Vagina (tissue), 2 donors: ENCODE measurements around the gene KDM3B.

Source experiments
- CTCF ChIP-seq, 3 experiments: fragments of 450-650 bp in 2 of 3; fragments of 200-600 bp in 1 of 3; sonication (generic) in 1 of 3; IDR thresholded peaks; one replicate each; pipeline ENCODE4 v1.5.1; 2017 to 2019; ENCODE audit warnings: antibody characterized with exemption in 3 of 3, mild to moderate bottlenecking in 2 of 3, moderate library complexity in 2 of 3
- POLR2A ChIP-seq, 2 donors: fragments of 450-650 bp; IDR thresholded peaks; one replicate each; pipeline ENCODE4 v1.6.1; 2017; ENCODE audit warnings: antibody characterized with exemption in 2 of 2, mild to moderate bottlenecking in 2 of 2, moderate library complexity in 2 of 2

- TF ChIP-seq CTCF (IDR thresholded peaks at IDR 0.05) (no peak), POLR2A (IDR thresholded peaks at IDR 0.05) (no peak)
Observed at GRCh38 chr5:138444774-138445546, 92.5 kb downstream of the KDM3B start.
